HG03565 (cell line): ENCODE data around the gene NECTIN1.

Experiments
- ATAC-seq: cut with Tn5 transposase; IDR thresholded peaks from one replicate; pipeline ENCODE4 v1.9.1; 2021; ENCODE audit warnings: mild to moderate bottlenecking, moderate library complexity; ENCODE audit not compliant: unreplicated experiment

The NECTIN1 gene

GRCh38 chr11:119645018-119645417 lies 84.0 kb downstream of the NECTIN1 start:
- ATAC-seq = no peak

- ATAC-seq = no peak
Measured at GRCh38 chr11:119644502-119644901, 84.5 kb downstream of the NECTIN1 start.

GRCh38 chr11:119643876-119644225 lies 85.1 kb downstream of the NECTIN1 start:
- ATAC-seq = no peak

GRCh38 chr11:119643212-119643875 lies 85.7 kb downstream of the NECTIN1 start:
- no peak for ATAC-seq

- no peak for ATAC-seq
Measured at GRCh38 chr11:119641983-119642745, 86.8 kb downstream of the NECTIN1 start.

- ATAC-seq = no peak
Measured at GRCh38 chr11:119640541-119640940, 88.5 kb downstream of the NECTIN1 start.

GRCh38 chr11:119639642-119640205 lies 89.3 kb downstream of the NECTIN1 start:
- no peak for ATAC-seq

GRCh38 chr11:119638851-119639250 lies 90.1 kb downstream of the NECTIN1 start:
- no peak for ATAC-seq

- ATAC-seq = no peak
Measured at GRCh38 chr11:119637481-119637880, 91.5 kb downstream of the NECTIN1 start.

- no peak for ATAC-seq
Measured at GRCh38 chr11:119635776-119636175, 93.2 kb downstream of the NECTIN1 start.

GRCh38 chr11:119635041-119635740 lies 93.8 kb downstream of the NECTIN1 start:
- no peak for ATAC-seq

- ATAC-seq = no peak
Measured at GRCh38 chr11:119634301-119634700, 94.7 kb downstream of the NECTIN1 start.

- ATAC-seq = no peak
Measured at GRCh38 chr11:119629834-119630624, 99.0 kb downstream of the NECTIN1 start.

- no peak for ATAC-seq
Measured at GRCh38 chr11:119629085-119629484, 99.9 kb downstream of the NECTIN1 start.

- ATAC-seq = no peak
Measured at GRCh38 chr11:119627286-119627685, 101.7 kb downstream of the NECTIN1 start.

GRCh38 chr11:119626871-119627270 lies 102.1 kb downstream of the NECTIN1 start:
- no peak for ATAC-seq

GRCh38 chr11:119626197-119626841 lies 102.7 kb downstream of the NECTIN1 start:
- no peak for ATAC-seq

- no peak for ATAC-seq
Measured at GRCh38 chr11:119625206-119625978, 103.6 kb downstream of the NECTIN1 start.

- ATAC-seq = no peak
Measured at GRCh38 chr11:119624629-119625028, 104.4 kb downstream of the NECTIN1 start.
